HG03457 (cell line): Measurements from ENCODE around the gene FAM174B.

Experiments used
- ATAC-seq: cut with Tn5 transposase; IDR thresholded peaks from one replicate; pipeline ENCODE4 v1.9.1; 2021; ENCODE audit warnings: moderate number of reproducible peaks; ENCODE audit not compliant: unreplicated experiment

FAM174B gene

DNA sequence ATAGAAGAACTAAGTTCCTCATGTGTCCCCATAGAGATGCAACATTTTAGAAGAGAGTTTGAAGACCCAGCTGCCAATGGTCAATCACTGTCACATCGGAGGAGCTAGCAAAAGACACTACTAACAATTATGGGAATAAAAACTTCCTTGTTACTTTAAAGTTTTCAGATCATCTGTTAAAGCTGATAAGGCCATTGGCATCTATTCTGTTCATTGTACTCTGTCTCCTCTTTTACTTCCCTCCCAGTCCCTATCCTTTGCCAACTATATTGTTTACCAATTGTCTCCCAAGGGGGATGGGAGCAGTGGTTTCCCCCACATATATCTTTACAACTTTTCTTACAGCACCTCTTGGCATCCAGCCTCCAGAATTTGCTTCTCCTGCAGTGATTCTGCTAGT is 81.0 kb downstream of the FAM174B start:
- ATAC-seq, result no peak

DNA sequence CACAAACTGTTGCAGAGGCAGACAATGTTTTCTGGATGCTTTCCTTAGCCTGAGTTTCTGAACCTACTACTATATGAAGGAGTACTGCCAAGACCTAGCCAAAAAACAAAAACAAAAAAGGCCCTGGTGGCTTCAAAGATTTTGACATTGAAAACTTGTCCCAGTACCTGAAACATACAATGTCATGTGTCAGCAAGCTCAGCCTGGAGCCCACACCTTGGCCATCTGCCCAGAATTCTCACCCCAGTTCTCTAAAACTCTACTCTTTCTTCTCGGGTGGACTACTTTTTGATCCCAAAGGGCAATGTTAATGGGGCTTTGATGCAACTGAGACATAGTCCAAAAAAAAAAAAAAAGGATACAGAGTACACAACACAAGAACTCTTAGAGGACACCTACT is 81.4 kb downstream of the FAM174B start:
- no peak for ATAC-seq

DNA sequence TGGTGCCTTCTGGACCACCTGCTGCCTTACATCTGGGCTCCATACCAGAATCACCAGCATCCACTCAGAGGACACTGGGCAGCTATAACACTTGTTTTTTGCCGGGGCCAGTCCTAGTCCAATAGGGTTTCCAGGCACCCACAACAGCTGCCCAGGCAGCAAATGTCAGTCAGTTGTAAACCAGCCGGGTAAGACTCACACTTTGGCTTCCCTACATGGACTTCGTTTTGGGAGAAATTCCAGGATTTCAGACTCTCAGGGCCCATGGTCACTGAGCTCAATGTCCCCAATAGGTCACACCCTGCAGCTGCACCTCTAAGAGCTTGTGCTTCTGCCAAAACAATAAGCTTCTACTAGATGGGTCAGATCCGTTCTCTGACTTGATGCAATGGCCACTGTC is 83.8 kb downstream of the FAM174B start:
- no peak for ATAC-seq

DNA sequence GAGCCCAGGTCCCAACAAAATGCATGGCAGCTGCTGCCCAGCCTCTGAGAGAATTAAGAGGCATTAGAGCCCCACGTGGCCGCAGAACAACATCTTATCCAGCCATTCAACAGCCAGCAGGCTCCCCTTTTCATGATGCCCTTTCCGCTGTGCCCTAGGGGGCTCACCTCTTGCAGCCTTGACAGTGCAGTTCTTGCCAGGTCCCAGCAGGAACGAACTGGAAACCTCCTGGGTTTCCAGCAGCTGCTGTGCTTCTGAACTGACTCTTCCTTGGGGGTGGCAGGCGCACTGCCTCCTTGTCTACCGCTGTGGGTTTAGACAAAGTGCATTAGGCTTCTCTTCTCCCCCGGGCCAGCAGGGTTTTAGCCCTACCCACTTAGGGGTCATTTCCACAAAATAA is 85.2 kb downstream of the FAM174B start:
- no peak for ATAC-seq

DNA sequence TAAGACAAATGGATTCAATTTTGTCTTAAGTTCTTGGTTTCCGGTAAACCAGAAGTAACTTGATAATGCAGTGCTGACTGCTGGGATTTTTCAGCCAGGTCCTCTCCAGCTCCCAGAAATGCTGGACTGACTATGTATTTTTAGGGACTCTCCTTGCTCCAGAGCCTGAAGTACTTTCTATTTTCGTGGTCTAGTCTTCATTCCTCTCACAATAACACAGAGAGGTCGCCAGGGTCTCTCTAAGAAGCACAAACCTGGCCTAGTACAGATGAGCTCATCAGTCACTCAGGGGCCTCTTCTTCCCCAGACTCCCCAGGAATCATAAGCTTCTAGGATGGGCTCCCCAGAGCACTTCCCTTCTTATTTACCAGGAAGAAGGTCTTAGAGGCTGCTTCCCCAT is 85.8 kb downstream of the FAM174B start:
- ATAC-seq, result no peak
